ENCODE results near the gene UNC119.

Gene UNC119

GRCh38 chr17:28572259-28573039 lies 20.0 kb upstream of the UNC119 start:
- DNase-seq: no peak

DNA sequence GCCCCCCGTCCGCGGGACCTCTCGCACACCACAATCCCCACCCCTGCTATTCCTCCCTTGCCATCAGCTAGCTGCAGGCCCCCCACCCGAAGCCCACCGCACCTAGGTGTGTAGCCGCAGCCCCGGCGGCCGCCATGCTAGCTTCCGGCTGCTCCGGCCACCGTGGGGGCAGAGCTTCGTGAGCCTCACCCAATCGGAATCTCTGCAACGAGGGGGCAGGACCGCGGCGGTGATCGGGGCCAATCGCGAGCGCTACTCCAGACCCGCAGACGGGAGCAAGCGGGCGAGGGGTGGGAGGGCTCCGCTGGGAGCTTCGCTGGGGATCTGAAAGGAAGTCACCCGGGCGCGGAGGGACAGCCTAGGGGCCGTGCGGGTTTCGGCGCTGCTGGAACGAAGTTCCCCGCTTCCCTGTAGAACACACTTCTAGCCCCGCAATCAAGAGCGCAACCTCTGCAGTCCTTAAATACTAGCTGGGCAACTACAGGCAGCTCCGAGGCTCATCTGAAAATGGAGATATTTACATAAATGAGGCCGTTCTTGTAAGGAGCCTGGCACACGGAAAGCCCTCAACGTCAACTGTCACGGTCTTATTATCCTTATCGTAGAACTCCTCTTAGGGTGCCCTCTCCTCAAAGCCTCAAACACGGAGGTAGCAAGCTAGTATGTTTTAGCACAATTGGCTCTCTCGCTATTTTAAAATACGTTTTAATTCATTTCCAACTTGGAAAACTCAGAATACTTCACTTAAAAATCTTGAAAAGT lies 19.1 kb upstream of the UNC119 start, which contains the start of gene PIGS:
TSS of gene PIGS (minus strand) at position 164 of the 762 bp plus-strand sequence. CDS start at position 136, 28 bp downstream.
- peak; percentile 96 for DNase-seq

DNA sequence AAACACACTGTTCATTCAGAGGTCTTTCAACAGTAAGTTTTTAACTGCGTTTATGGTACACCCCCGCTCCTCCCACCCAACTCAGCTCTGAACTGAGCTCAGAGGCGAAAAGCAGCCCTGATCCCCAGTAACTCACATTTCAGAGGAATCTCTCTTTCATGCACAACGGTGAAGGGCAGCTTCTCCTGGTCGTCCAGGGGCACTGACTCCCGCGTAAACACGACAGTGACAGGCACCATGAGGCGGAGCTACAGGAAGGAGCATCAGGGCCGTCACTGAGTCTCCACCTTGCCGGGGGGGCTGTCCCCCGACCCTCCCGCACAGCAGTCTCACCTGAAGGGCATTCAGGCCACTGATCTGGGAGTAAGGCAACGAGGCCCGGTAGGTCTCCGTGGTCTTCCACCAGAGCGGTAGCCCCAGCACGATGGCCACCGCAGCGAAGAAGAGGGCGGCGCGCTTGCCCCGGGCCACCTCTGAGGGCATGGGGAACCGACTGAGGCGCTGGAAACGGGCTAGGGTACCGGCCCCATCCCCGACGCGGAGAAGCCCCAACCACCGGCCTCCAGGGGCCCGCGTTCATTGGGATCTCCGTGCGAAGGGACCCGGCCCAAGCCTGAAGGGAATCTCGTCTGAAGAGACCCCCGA lies 18.4 kb upstream of the UNC119 start:
- peak; percentile 65 for DNase-seq

GRCh38 chr17:28569446-28569845 lies 17.0 kb upstream of the UNC119 start:
- no peak for DNase-seq

GRCh38 chr17:28567604-28568003 lies 15.2 kb upstream of the UNC119 start:
- DNase-seq: no peak

DNA sequence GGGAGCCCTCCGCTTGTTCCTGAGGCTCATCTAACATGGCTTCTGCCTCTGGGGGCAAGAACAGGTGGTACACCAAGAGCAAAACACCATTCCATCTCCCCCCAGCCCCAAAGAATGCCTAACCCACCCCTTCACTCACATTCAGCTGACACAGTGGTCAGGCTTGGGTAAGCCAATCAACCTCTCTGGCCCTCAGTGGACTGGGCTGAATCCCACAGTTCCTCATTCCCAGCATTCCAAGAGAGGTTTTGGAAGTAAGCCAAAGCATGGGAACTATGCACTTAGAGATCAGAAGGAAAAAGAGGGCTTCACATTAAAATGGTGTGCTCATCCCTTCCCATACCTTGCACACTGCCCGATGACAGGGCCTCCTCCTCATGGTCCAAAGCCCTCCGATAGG lies 11.1 kb upstream of the UNC119 start:
- DNase-seq: no peak

DNA sequence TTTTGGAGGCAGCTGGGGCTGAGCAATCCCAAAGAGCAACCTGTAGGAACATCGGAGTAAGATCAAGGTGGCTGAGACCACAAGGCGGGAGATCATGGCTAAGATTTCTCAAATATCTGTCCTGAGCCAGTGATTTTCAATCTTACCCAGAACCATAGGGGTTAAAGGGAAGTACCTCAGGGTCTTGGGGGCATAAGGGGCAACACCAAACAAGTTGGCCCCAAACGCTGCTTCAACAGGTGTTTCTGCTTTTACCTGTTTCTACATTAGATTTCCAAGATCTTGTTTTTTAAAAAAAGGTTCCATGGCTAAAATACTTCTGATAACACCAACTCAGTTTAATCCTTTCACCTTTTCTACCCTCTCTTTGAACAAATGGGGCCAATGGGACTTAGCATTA lies 2.6 kb upstream of the UNC119 start:
- DNase-seq: no peak

DNA sequence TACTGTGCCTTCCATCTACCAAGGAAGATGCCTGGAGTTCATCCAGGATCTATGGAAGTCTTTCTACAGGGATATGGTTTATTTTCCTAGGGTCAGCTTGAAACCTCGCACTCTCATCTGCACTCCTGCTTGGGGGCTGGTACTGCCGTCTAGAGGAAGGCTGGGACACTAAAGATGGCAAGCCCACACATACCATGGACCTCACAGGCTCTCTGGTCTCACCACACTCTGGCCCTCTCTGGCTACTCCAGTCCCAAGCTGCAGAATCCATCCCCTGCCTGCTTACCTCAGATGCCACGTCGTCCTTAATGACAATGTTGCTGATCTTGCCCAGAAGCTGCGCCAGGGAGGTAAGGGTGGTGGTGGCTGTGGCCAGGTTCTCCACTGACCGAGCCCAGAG lies 2.1 kb upstream of the UNC119 start:
- DNase-seq: no peak

GRCh38 chr17:28553000-28553505 lies 629 bp upstream of the UNC119 start:
- DNase-seq: no peak

DNA sequence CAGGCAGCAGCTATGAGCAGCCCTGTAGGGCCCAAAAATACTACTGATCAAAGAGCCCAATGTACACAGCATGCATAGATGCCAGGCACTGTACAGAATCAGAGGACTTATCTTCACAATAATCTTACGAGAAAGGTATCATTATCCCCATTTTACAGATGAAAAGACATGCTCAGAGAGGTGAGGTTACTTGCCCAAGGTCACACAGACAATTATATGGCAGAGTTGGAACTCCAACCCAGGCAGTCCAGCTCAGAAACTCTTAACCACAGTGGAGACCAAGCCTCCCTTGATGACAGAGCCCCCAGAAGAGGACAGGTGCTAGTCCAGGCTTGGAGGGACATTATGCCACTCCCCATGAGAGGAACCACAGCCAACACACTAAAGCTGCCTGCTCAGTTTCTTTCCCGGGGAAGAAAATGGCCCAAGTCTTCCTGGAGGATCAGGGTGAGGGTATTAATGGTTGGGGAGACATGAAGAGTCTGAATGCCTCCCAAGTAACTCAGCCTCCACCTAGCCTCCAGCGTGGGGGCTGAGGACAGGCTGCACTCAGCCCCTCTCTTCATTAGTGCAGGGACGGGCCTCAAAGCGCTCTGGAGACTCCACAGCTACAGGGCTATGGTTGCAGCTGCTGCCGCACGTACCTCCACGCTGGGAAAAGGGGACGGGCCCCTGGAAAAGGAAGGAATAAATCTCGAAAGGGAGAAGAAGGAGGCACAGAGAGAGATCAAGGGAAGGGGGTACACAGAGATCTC lies 826 bp downstream of the UNC119 start:
- no peak for DNase-seq

DNA sequence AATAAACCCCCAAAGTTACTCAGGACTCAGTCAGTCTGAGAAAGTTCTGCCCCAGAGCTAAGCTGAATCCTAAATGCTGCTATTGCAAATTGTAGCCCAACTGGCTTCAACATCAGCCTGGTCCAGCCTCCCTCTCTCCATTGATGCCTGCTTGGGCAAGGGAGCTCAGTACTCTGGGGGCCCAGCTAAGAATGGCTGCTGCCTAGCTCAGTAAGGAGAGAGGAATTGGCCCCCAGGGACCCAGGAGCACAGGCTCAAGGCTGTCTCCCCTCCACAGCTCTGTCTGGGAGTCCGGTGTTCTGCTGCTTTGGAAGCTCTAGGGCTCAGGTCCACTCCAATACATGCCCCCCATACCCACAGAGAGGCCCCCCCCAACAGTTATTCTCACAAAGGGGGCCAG lies 1.6 kb downstream of the UNC119 start:
- DNase-seq: no peak

- DNase-seq: peak; percentile 67
Observed at GRCh38 chr17:28549236-28550132, 2.9 kb downstream of the UNC119 start.

DNA sequence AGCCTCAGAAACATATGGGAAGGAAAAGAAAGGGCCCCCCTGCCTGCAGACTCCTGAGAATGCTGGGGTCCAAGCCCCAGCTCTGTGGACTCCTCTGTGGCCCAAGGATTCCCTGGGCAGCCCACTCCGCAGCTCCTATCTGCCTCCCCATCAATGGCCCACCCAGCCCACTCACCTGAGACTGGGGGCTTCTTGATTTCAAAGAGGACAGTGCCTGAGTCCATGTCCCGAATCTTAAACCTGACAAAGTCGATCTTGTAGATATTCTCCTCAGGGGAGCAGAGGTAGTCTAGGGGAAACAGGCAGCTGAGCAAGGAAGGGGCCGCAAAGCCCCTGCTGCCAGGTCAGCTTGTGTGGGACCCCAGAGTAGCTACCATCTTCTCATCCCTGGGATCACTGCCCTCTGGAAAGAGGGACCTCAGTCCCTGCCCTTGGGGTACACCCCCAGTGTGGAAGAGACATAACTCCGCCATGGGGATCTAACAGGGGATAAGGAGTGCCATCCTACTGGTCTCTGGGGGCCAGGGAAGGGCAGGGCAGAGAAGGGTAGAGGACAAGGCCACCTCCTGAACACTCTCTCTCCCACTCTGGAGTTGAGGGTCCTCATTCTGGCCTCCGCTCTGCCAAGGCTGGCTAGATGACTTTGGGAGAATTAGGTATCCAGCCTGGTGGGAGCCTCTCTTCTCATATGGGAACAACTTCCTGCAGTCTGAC lies 3.9 kb downstream of the UNC119 start:
- DNase-seq: no peak

DNA sequence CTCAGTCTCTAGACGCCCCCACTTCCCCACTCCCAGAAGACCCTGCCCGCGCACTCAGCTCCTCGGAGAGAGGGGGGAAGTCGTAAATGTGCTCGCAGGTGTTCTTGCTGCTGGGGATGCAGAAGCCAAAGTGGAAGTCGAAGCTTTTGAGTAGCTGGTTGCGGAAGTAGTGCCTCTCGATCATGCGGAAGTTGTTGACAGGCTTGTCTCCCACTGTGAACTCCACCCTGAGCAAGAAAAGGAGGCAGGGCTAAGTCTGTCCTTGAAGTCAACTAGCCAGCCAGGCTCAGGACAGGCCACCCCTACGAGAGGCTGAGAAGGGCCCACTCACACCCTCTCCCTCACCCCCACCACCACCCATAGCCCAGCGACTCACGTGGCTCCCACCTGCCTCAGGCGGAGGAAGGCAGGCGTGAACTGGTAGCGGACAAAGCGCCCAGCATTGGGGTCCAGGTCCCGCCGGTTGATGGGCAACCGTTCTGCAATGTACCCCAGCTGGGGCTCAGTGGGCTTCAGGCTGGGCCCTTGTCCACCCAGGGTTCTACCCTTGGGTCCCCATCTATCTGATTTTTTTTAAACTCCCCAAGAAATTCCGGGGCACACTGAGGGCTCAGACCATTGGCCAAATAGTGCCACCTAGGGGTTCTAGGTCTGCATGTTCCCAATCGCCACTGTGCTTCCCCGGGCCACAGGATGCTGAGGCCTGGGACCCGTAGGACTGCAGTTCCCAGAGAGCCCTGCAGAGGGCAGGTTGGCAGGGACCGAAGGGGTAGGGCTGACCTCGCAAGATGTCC lies 4.6 kb downstream of the UNC119 start:
- DNase-seq: peak; percentile 86

- no peak for DNase-seq
Observed at GRCh38 chr17:28547096-28547622, 5.3 kb downstream of the UNC119 start.

GRCh38 chr17:28545787-28546415 lies 6.5 kb downstream of the UNC119 start:
- no peak for DNase-seq

DNA sequence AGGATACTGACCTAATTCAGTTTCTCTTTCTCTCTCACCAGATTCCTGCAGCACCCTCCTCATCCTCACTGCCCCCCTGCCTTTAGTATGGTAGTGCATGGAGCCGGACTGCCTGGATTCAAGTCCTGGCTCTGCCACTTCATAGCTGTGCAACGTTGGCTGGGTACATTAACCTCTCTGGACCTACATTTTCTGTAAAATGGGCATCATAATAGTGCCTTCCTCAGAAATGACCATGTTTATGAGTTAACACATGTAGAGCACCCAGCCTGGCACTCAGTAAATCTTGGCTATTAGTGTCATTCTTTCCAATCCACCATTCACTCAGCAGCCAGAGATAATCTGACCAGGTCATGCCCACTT lies 7.3 kb downstream of the UNC119 start:
- no peak for DNase-seq

- DNase-seq: no peak
Observed at GRCh38 chr17:28544402-28545140, 7.9 kb downstream of the UNC119 start.

- no peak for DNase-seq
Observed at GRCh38 chr17:28541439-28541838, 11.0 kb downstream of the UNC119 start.
